Right lobe of liver (tissue), 6 donors: ENCODE measurements around the gene SLC2A6. TPM values are rescaled to one million over a fixed set of nuclear protein-coding genes. Genes with fewer than 3 reads are reported as not detected.

Source experiments
- ATAC-seq, 4 donors: fragments of 200-7000 bp; cut with Tn5 transposase; one replicate each; pipeline ENCODE4 v1.9.1; 2020; ENCODE audit warnings: mild to moderate bottlenecking in 4 of 4, moderate library complexity in 4 of 4
- DNase-seq, 3 donors: peaks; one replicate each; pipeline ENCODE4 v3.0.0-alpha.2; 2020
- H3K27ac ChIP-seq, 3 donors: fragments of 200-600 bp; one replicate each; pipeline ENCODE4 v1.8.0; 2022
- H3K27me3 ChIP-seq, 2 donors: fragments of 200-600 bp; one replicate each; pipeline ENCODE4 v1.8.0; 2022
- H3K36me3 ChIP-seq, 4 donors: fragments of 200-600 bp; sonication (generic) in 1 of 4; one replicate each; pipeline versions ENCODE4 v1.5.1 to v1.8.0; 2017 to 2022; ENCODE audit warnings: control low read depth in 1 of 4
- H3K4me1 ChIP-seq, 4 donors: fragments of 200-600 bp; sonication (generic) in 1 of 4; one replicate each; pipeline versions ENCODE4 v1.5.1 to v1.8.0; 2017 to 2022; ENCODE audit warnings: control low read depth in 1 of 4
- H3K4me3 ChIP-seq, 3 donors: fragments of 200-600 bp; one replicate each; pipeline ENCODE4 v1.8.0; 2022
- H3K9me3 ChIP-seq, 4 donors: fragments of 200-600 bp; sonication (generic) in 1 of 4; one replicate each; pipeline versions ENCODE4 v1.5.1 to v1.8.0; 2017 to 2022; ENCODE audit warnings: control low read depth in 1 of 4
- CTCF ChIP-seq, 4 donors: fragments of 200-600 bp in 3 of 4; fragments of 450-650 bp in 1 of 4; IDR thresholded peaks; one replicate each; pipeline versions ENCODE4 v1.5.1 to v1.8.0; 2016 to 2022; ENCODE audit warnings: antibody characterized with exemption in 4 of 4, mild to moderate bottlenecking in 2 of 4
- POLR2A ChIP-seq: fragments of 450-650 bp; IDR thresholded peaks from one replicate; pipeline ENCODE4 v1.6.1; 2017; ENCODE audit warnings: antibody characterized with exemption, mild to moderate bottlenecking
- WGBS: methylation state at CpG from one replicate; pipeline ENCODE4 v1.1.6; 2018; ENCODE audit warnings: low coverage, low lambda C conversion rate; ENCODE audit not compliant: insufficient coverage; ENCODE audit errors: missing lambda C conversion rate; 5-methylcytosine and 5-hydroxymethylcytosine counted together
- intact Hi-C, 2 donors: fragments of 100-400 bp; cut with DNase I; formaldehyde crosslinking; loops; one replicate each; pipeline versions ENCODE4 v1.11.2 to v1.14.1; 2022
- total RNA-seq, 6 experiments: library from RNA; depleted of rRNA in 2 of 6; stranded (reverse); fragments of >200 nt in 2 of 6; fragmentation: NEBNext Ultra II Directional in 3 of 6; extraction: Animal tissue kit (Norgen Biotek cat#: 25700) in 3 of 6; gene quantifications; one replicate each; pipeline versions ENCODE4 v1.1.0 to v1.2.4, GENCODE V29; 2016 to 2023
- donor health status: DM: no; HTN: yes; CAD: no.
- donor health status: DM: no; HTN: no; CAD: no.
- donor health status: DM: no; HTN: no; CAD: no.
- donor health status: DM: no; HTN: yes; CAD: no.
- donor health status: DM: no; HTN: yes; CAD: no.

The SLC2A6 gene
- total RNA-seq, 6 experiments from 2014 or later = 0.88 to 6.8 (median 2.8) TPM

GRCh38 chr9:133518706-133519449 lies 40.0 kb upstream of the SLC2A6 start:
- H3K27ac ChIP-seq = no peak overlapping the region
- no peaks in the 10 kb centered on the region for H3K36me3 ChIP-seq
- intact Hi-C loops = no loop called here
- no peak overlapping the region for H3K4me3 ChIP-seq
- DNase-seq = no peak
- H3K4me1 ChIP-seq = peaks cover 0 to 28% (median 9%) of the 10 kb centered on the region in 4 donors
- ATAC-seq = no peak
- 93% methylated on average over 12 of the region's 27 CpGs for WGBS
- no peaks in the 10 kb centered on the region for H3K9me3 ChIP-seq
- no peaks in the 10 kb centered on the region for H3K27me3 ChIP-seq
- TF ChIP-seq CTCF (IDR thresholded peaks at IDR 0.05) (no peak), POLR2A (no peak)

GRCh38 chr9:133518200-133518599 lies 39.3 kb upstream of the SLC2A6 start:
- Histone ChIP-seq H3K36me3 (no peaks in the 10 kb centered on the region), H3K27me3 (no peaks in the 10 kb centered on the region), H3K4me3 (no peak overlapping the region), H3K27ac (no peak overlapping the region), H3K4me1 (peaks cover 0 to 28% (median 9%) of the 10 kb centered on the region in 4 donors), H3K9me3 (no peaks in the 10 kb centered on the region)
- ATAC-seq (no peak), DNase-seq (no peak)
- no CpG with 5 or more reads among the region's 5 CpGs for WGBS
- no peak for TF ChIP-seq CTCF (IDR thresholded peaks at IDR 0.05)
- no peak for TF ChIP-seq POLR2A
- intact Hi-C loops = no loop called here

GRCh38 chr9:133517711-133518110 lies 38.8 kb upstream of the SLC2A6 start:
- Histone ChIP-seq H3K27me3 (no peaks in the 10 kb centered on the region), H3K27ac (no peak overlapping the region), H3K4me1 (peaks cover 0 to 28% (median 9%) of the 10 kb centered on the region in 4 donors), H3K4me3 (no peak overlapping the region), H3K36me3 (no peaks in the 10 kb centered on the region), H3K9me3 (no peaks in the 10 kb centered on the region)
- TF ChIP-seq CTCF (IDR thresholded peaks at IDR 0.05) = no peak
- no peak for TF ChIP-seq POLR2A
- intact Hi-C loops = no loop called here
- WGBS = 87% methylated on average over 3 of the region's 8 CpGs
- DNase-seq (no peak), ATAC-seq (no peak)

GRCh38 chr9:133516961-133517350 lies 38.1 kb upstream of the SLC2A6 start:
- intact Hi-C loops = no loop called here
- no peaks in the 10 kb centered on the region for H3K27me3 ChIP-seq
- ATAC-seq (no peak), DNase-seq (no peak)
- H3K4me1 ChIP-seq = peaks cover 0 to 20% (median 9%) of the 10 kb centered on the region in 4 donors
- TF ChIP-seq CTCF (IDR thresholded peaks at IDR 0.05) = no peak
- no peak for TF ChIP-seq POLR2A
- H3K27ac ChIP-seq = no peak overlapping the region
- H3K4me3 ChIP-seq = no peak overlapping the region
- WGBS = 85% methylated on average over 4 of the region's 9 CpGs
- H3K9me3 ChIP-seq = no peaks in the 10 kb centered on the region
- no peaks in the 10 kb centered on the region for H3K36me3 ChIP-seq
